ENCODE measurements around the gene NUPR1. TPM values are rescaled to one million over a fixed set of nuclear protein-coding genes. Genes with fewer than 3 reads are reported as not detected.

NUPR1 gene
- total RNA-seq, 6 experiments from 2014 or later = 31.9 to 60.3 (median 43.7) TPM

- TF ChIP-seq CTCF (IDR thresholded peaks at IDR 0.05) = no peak
- Mint-ChIP-seq H3K4me3 (no peak overlapping the region), H3K4me1 (ENCODE audit: low read depth) (peaks cover 12% of the 10 kb centered on the region), H3K9me3 (peaks cover 10% of the 10 kb centered on the region), H3K27me3 (ENCODE audit: insufficient read depth) (0 out of 2 replicates have a peak, but pooled peaks cover 2% of the 10 kb centered on the region), H3K36me3 (ENCODE audit: low read depth) (peaks cover 18% of the 10 kb centered on the region), H3K27ac (no peak overlapping the region)
- no peak for DNase-seq
Observed at GRCh38 chr16:28561557-28562187, 22.9 kb upstream of the NUPR1 start.

- H3K4me3 Mint-ChIP-seq = no peak overlapping the region
- H3K27me3 Mint-ChIP-seq (ENCODE audit: insufficient read depth) = peaks cover 5% of the 10 kb centered on the region; the same call in 1 of the 2 replicates
- H3K27ac Mint-ChIP-seq = no peak overlapping the region
- TF ChIP-seq CTCF (IDR thresholded peaks at IDR 0.05) = no peak
- peaks cover 21% of the 10 kb centered on the region for H3K4me1 Mint-ChIP-seq (ENCODE audit: low read depth)
- no peak for DNase-seq
- H3K9me3 Mint-ChIP-seq = no peaks in the 10 kb centered on the region
- peaks cover 8% of the 10 kb centered on the region; the same call in 1 of the 2 replicates for H3K36me3 Mint-ChIP-seq (ENCODE audit: low read depth)
Observed at GRCh38 chr16:28558456-28558855, 19.7 kb upstream of the NUPR1 start.

GRCh38 chr16:28556914-28557320, 18.1 kb upstream of the NUPR1 start:
- Mint-ChIP-seq H3K27me3 (ENCODE audit: insufficient read depth) (peaks cover 5% of the 10 kb centered on the region; the same call in 1 of the 2 replicates), H3K27ac (no peak overlapping the region), H3K9me3 (no peaks in the 10 kb centered on the region), H3K4me3 (no peak overlapping the region), H3K36me3 (ENCODE audit: low read depth) (peaks cover 8% of the 10 kb centered on the region; the same call in 1 of the 2 replicates), H3K4me1 (ENCODE audit: low read depth) (peaks cover 17% of the 10 kb centered on the region)
- no peak for TF ChIP-seq CTCF (IDR thresholded peaks at IDR 0.05)
- DNase-seq = no peak

GRCh38 chr16:28555561-28555960, 16.8 kb upstream of the NUPR1 start:
- Mint-ChIP-seq H3K27me3 (ENCODE audit: insufficient read depth) (peaks cover 3% of the 10 kb centered on the region; the same call in 1 of the 2 replicates), H3K9me3 (no peaks in the 10 kb centered on the region), H3K27ac (no peak overlapping the region), H3K4me1 (ENCODE audit: low read depth) (peaks cover 8% of the 10 kb centered on the region), H3K4me3 (no peak overlapping the region), H3K36me3 (ENCODE audit: low read depth) (peaks cover 8% of the 10 kb centered on the region; the same call in 1 of the 2 replicates)
- TF ChIP-seq CTCF (IDR thresholded peaks at IDR 0.05) = no peak
- DNase-seq = no peak

GRCh38 chr16:28554634-28555423, 16.1 kb upstream of the NUPR1 start:
- no peak for TF ChIP-seq CTCF (IDR thresholded peaks at IDR 0.05)
- Mint-ChIP-seq H3K4me3 (peak overlapping the region; percentile 97), H3K9me3 (no peaks in the 10 kb centered on the region), H3K4me1 (ENCODE audit: low read depth) (peaks cover 8% of the 10 kb centered on the region), H3K27ac (peak overlapping the region; percentile 86), H3K36me3 (ENCODE audit: low read depth) (peaks cover 8% of the 10 kb centered on the region; the same call in 1 of the 2 replicates), H3K27me3 (ENCODE audit: insufficient read depth) (peaks cover 3% of the 10 kb centered on the region; the same call in 1 of the 2 replicates)
- DNase-seq = no peak
